Stimulated activated CD4-positive, alpha-beta T cell treated with anti-CD3 and anti-CD28 coated beads, Interleukin-1b, Interleukin-23, amount 100 ng/mL, for 1 hour (primary cell): ENCODE results near the gene NUMBL.

Source experiments
- DNase-seq, 2 donors: peaks; one replicate each; pipeline ENCODE4 v3.0.0-alpha.2; 2020; ENCODE audit warnings: low read depth in 2 of 2

Gene NUMBL

GRCh38 chr19:40690693-40691420 is 406 bp upstream of the NUMBL start:
- DNase-seq = peak; percentile 76 to 78

GRCh38 chr19:40689339-40690049 is 957 bp downstream of the NUMBL start:
- no peak for DNase-seq

- no peak for DNase-seq
These were observed 1.5 kb downstream of the NUMBL start for GRCh38 chr19:40688987-40689338.

- no peak for DNase-seq
These were observed 2.1 kb downstream of the NUMBL start for GRCh38 chr19:40688309-40688708.

- DNase-seq = no peak
These were observed 2.9 kb downstream of the NUMBL start for GRCh38 chr19:40687525-40688016.

GRCh38 chr19:40686882-40687524 is 3.4 kb downstream of the NUMBL start:
- no peak for DNase-seq

- DNase-seq = no peak
These were observed 4.9 kb downstream of the NUMBL start for GRCh38 chr19:40685563-40685962.

- DNase-seq = no peak
These were observed 5.4 kb downstream of the NUMBL start for GRCh38 chr19:40685016-40685526.

GRCh38 chr19:40684280-40684679 is 6.2 kb downstream of the NUMBL start:
- DNase-seq = no peak

GRCh38 chr19:40683437-40683836 is 7.0 kb downstream of the NUMBL start:
- no peak for DNase-seq

- DNase-seq = no peak
These were observed 8.0 kb downstream of the NUMBL start for GRCh38 chr19:40682431-40682964.

GRCh38 chr19:40681039-40681438 is 9.4 kb downstream of the NUMBL start:
- DNase-seq = no peak

- no peak for DNase-seq
These were observed 13.3 kb downstream of the NUMBL start for GRCh38 chr19:40677156-40677555.

GRCh38 chr19:40674291-40674690 is 16.2 kb downstream of the NUMBL start:
- DNase-seq = no peak

- no peak for DNase-seq
These were observed 17.1 kb downstream of the NUMBL start for GRCh38 chr19:40673397-40673796.

GRCh38 chr19:40672573-40673299 is 17.7 kb downstream of the NUMBL start:
- no peak for DNase-seq

GRCh38 chr19:40672038-40672437 is 18.4 kb downstream of the NUMBL start:
- no peak for DNase-seq

- DNase-seq = no peak
These were observed 19.0 kb downstream of the NUMBL start for GRCh38 chr19:40671404-40671803.

GRCh38 chr19:40668991-40669614 is 21.3 kb downstream of the NUMBL start:
- DNase-seq = no peak

GRCh38 chr19:40667602-40668001 is 22.8 kb downstream of the NUMBL start:
- no peak for DNase-seq

GRCh38 chr19:40666803-40667438 is 23.5 kb downstream of the NUMBL start:
- DNase-seq = no peak
